Neutrophil (primary cell): ENCODE measurements around the gene DNAJC10.
"Not testable (repeated sequence)": the region's sequence is repeated elsewhere in the genome, so short reads cannot be mapped to it uniquely, and the experiment has no call there.

Experiments used
- H3K27ac ChIP-seq: fragments of 200-600 bp; sonication (generic); 2 replicates; pipeline ENCODE4 v1.5.1; 2016; ENCODE audit warnings: mild to moderate bottlenecking, moderate library complexity
- H3K27me3 ChIP-seq: fragments of 200-600 bp; sonication (generic); 2 replicates; pipeline ENCODE4 v1.6.0; 2016; ENCODE audit warnings: mild to moderate bottlenecking
- H3K36me3 ChIP-seq: fragments of 200-600 bp; sonication (generic); 2 replicates; pipeline ENCODE4 v1.5.1; 2017
- H3K4me1 ChIP-seq, 2 experiments: fragments of 200-600 bp in 1 of 2; sonication (generic) in 1 of 2; 1 replicate in 1 of 2; 2 replicates in 1 of 2; pipeline versions ENCODE4 v1.5.1 to v1.6.1; 2013 to 2016; ENCODE audit warnings: low read depth in 1 of 2, low read length in 1 of 2, mild to moderate bottlenecking in 1 of 2, moderate library complexity in 1 of 2; ENCODE audit not compliant: control insufficient read depth in 1 of 2, insufficient read depth in 1 of 2
- H3K4me3 ChIP-seq, 2 experiments: fragments of 200-600 bp in 1 of 2; sonication (generic) in 1 of 2; 1 replicate in 1 of 2; 2 replicates in 1 of 2; pipeline ENCODE4 v1.5.1; 2013 to 2016; ENCODE audit warnings: low read depth in 1 of 2, low read length in 1 of 2, mild to moderate bottlenecking in 1 of 2, moderate library complexity in 1 of 2
- H3K9me3 ChIP-seq: fragments of 200-600 bp; sonication (generic); 2 replicates; pipeline ENCODE4 v1.5.1; 2016
- CTCF ChIP-seq: fragments of 200-600 bp; sonication (generic); IDR thresholded peaks from 2 replicates; pipeline ENCODE4 v1.5.1; 2016; ENCODE audit warnings: antibody characterized with exemption

DNAJC10 gene

GRCh38 chr2:182733572-182733971 is 17.5 kb downstream of the DNAJC10 start:
- peaks cover 18% of the 10 kb centered on the region for H3K36me3 ChIP-seq
- no peak for TF ChIP-seq CTCF
- H3K27ac ChIP-seq: no peak overlapping the region
- H3K4me1 ChIP-seq: no peaks in the 10 kb centered on the region
- no peaks in the 10 kb centered on the region for H3K27me3 ChIP-seq
- no peaks in the 10 kb centered on the region for H3K9me3 ChIP-seq
- no peak overlapping the region for H3K4me3 ChIP-seq

- peaks cover 13% of the 10 kb centered on the region for H3K36me3 ChIP-seq
These were observed 20.8 kb downstream of the DNAJC10 start for GRCh38 chr2:182736856-182737255.

GRCh38 chr2:182740701-182741100 is 24.6 kb downstream of the DNAJC10 start:
- H3K27me3 ChIP-seq: no peaks in the 10 kb centered on the region
- H3K36me3 ChIP-seq: peaks cover 13% of the 10 kb centered on the region
- TF ChIP-seq CTCF: no peak
- no peaks in the 10 kb centered on the region for H3K9me3 ChIP-seq
- H3K4me1 ChIP-seq: no peaks in the 10 kb centered on the region
- no peak overlapping the region for H3K4me3 ChIP-seq
- H3K27ac ChIP-seq: no peak overlapping the region

More at GRCh38 chr2:182736856-182737255, 20.8 kb downstream of the DNAJC10 start:
- H3K27ac ChIP-seq, H3K27me3 ChIP-seq, H3K4me3 ChIP-seq, H3K4me1 ChIP-seq, H3K9me3 ChIP-seq: not testable (repeated sequence)

GRCh38 chr2:182741620-182742019 is 25.6 kb downstream of the DNAJC10 start:
- no peak for TF ChIP-seq CTCF
- no peaks in the 10 kb centered on the region for H3K27me3 ChIP-seq
- H3K4me3 ChIP-seq: no peak overlapping the region
- peaks cover 10% of the 10 kb centered on the region for H3K36me3 ChIP-seq
- no peaks in the 10 kb centered on the region for H3K9me3 ChIP-seq
- H3K27ac ChIP-seq: no peak overlapping the region
- no peaks in the 10 kb centered on the region for H3K4me1 ChIP-seq

- Histone ChIP-seq H3K4me1 (no peaks in the 10 kb centered on the region), H3K9me3 (no peaks in the 10 kb centered on the region), H3K27ac (no peak overlapping the region), H3K27me3 (no peaks in the 10 kb centered on the region), H3K36me3 (no peaks in the 10 kb centered on the region), H3K4me3 (no peak overlapping the region)
- no peak for TF ChIP-seq CTCF
These were observed 28.4 kb downstream of the DNAJC10 start for GRCh38 chr2:182744490-182744889.

- Histone ChIP-seq H3K4me1 (no peaks in the 10 kb centered on the region), H3K27me3 (no peaks in the 10 kb centered on the region), H3K4me3 (no peak overlapping the region), H3K27ac (no peak overlapping the region), H3K36me3 (no peaks in the 10 kb centered on the region), H3K9me3 (no peaks in the 10 kb centered on the region)
- no peak for TF ChIP-seq CTCF
These were observed 29.0 kb downstream of the DNAJC10 start for GRCh38 chr2:182745061-182745460.

GRCh38 chr2:182745894-182746293 is 29.8 kb downstream of the DNAJC10 start:
- not testable (repeated sequence) for H3K36me3 ChIP-seq, H3K9me3 ChIP-seq

More at GRCh38 chr2:182745894-182746293, 29.8 kb downstream of the DNAJC10 start:
- not testable (repeated sequence) for H3K4me1 ChIP-seq, H3K27ac ChIP-seq, H3K27me3 ChIP-seq, H3K4me3 ChIP-seq
